ENCODE data around the gene RFNG. TPM values are rescaled to one million over a fixed set of nuclear protein-coding genes. Genes with fewer than 3 reads are reported as not detected.
A peak's percentile ranks its signal among the peaks of the same experiment; 100 is the strongest.

Gene RFNG
- total and polyA plus RNA-seq, 2 of the 13 experiments (the other 11 are each of a cell fraction or from before 2014, with no cell fraction given): 61.4 to 64.0 TPM

DNA sequence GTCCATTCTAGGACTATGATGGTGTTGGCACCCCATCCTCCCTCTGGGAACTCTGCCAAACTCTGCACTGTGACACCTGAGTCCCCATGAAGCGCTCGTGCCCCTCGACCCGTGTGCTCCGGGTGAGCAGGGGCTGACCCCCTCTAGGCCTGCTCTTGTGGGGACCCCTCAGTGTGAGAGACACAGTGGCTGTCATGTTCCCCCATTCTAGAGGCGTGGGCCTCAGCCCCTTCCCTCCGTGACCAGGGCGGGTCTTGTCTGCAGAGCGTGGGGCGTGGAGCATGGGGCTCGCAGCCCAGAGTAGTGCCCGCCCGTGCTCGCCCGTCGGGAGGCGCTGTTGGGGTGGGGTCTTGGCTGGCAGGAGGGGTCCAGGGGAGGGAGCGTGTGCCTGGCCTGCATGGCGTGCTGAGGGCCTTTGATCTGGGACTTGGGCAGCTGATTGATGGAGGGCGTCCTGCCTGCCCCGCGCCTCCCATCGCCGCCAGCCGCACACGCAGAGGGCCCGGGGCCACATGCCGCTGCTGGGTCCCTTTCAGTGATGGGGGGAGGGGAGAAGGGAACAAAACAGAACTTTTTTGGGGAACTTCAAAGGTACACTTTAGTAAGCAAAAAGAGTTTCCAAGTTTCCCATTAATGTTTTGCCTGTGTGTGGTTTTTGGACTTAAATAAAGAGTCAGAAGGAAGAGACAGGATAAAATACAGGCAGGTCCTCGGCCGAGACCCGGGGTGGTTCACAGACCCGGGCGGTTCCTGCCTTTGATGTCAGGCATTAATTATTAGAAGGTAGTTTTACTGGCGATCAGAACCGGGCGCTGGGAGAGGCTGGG is 51.4 kb downstream of the RFNG start (continued):
- peak; percentile 63; the same call in 1 of the 2 replicates for TF ChIP-seq LCORL (IDR thresholded peaks at IDR 0.05)
- peak; percentile 54 for TF ChIP-seq LCORL (CRISPR knock-in tag; IDR thresholded peaks at IDR 0.05)
- TF ChIP-seq ZNF12 (CRISPR knock-in tag; IDR thresholded peaks at IDR 0.05): no peak; the same call in 1 of the 2 replicates
- no peak for TF ChIP-seq ZNF816 (CRISPR knock-in tag; IDR thresholded peaks at IDR 0.05; ENCODE audit: borderline replicate concordance)
- TF ChIP-seq, protein P1, sequence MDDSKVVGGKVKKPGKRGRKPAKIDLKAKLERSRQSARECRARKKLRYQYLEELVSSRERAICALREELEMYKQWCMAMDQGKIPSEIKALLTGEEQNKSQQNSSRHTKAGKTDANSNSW (CRISPR knock-in tag; IDR thresholded peaks at IDR 0.05; ENCODE audit: borderline replicate concordance): no peak
- peak; percentile 44; the same call in 1 of the 2 replicates for TF ChIP-seq KDM3A (CRISPR knock-in tag; IDR thresholded peaks at IDR 0.05; ENCODE audit: low read depth)
- TF ChIP-seq PAWR (CRISPR knock-in tag; IDR thresholded peaks at IDR 0.05; ENCODE audit: borderline replicate concordance): no peak
- TF ChIP-seq PCBP1 (IDR thresholded peaks at IDR 0.05; ENCODE audit: borderline replicate concordance, low read depth, low read length): no peak
- no peak; the same call in 1 of the 2 replicates for TF ChIP-seq SIX1 (CRISPR knock-in tag; IDR thresholded peaks at IDR 0.05; ENCODE audit: borderline replicate concordance)
- no peak; the same call in 1 of the 2 replicates for TF ChIP-seq ZNF672 (CRISPR knock-in tag; IDR thresholded peaks at IDR 0.05)
- TF ChIP-seq ZNF556 (CRISPR knock-in tag; IDR thresholded peaks at IDR 0.05; ENCODE audit: borderline replicate concordance): peak; percentile 18; the same call in 1 of the 2 replicates
- TF ChIP-seq, protein P2, sequence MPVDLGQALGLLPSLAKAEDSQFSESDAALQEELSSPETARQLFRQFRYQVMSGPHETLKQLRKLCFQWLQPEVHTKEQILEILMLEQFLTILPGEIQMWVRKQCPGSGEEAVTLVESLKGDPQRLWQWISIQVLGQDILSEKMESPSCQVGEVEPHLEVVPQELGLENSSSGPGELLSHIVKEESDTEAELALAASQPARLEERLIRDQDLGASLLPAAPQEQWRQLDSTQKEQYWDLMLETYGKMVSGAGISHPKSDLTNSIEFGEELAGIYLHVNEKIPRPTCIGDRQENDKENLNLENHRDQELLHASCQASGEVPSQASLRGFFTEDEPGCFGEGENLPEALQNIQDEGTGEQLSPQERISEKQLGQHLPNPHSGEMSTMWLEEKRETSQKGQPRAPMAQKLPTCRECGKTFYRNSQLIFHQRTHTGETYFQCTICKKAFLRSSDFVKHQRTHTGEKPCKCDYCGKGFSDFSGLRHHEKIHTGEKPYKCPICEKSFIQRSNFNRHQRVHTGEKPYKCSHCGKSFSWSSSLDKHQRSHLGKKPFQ (CRISPR knock-in tag; IDR thresholded peaks at IDR 0.05; ENCODE audit: insufficient replicate concordance): no peak
- no peak for TF ChIP-seq ZNF282 (IDR thresholded peaks at IDR 0.05; ENCODE audit: partially characterized antibody)
- TF ChIP-seq HOXA7 (CRISPR knock-in tag; IDR thresholded peaks at IDR 0.05): no peak
- TF ChIP-seq, protein P3, sequence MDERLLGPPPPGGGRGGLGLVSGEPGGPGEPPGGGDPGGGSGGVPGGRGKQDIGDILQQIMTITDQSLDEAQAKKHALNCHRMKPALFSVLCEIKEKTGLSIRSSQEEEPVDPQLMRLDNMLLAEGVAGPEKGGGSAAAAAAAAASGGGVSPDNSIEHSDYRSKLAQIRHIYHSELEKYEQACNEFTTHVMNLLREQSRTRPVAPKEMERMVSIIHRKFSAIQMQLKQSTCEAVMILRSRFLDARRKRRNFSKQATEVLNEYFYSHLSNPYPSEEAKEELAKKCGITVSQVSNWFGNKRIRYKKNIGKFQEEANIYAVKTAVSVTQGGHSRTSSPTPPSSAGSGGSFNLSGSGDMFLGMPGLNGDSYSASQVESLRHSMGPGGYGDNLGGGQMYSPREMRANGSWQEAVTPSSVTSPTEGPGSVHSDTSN (CRISPR knock-in tag; IDR thresholded peaks at IDR 0.05): no peak; the same call in 1 of the 2 replicates
- TF ChIP-seq U2AF1 (optimal IDR thresholded peaks at IDR 0.05; ENCODE audit: low read depth, low read length): no peak
- no peak for TF ChIP-seq CCAR2 (optimal IDR thresholded peaks at IDR 0.05; ENCODE audit: low read depth, low read length)
- TF ChIP-seq SATB2 (CRISPR knock-in tag; IDR thresholded peaks at IDR 0.05): peak; percentile 96; the same call in 1 of the 2 replicates
- TF ChIP-seq ONECUT2 (CRISPR knock-in tag; IDR thresholded peaks at IDR 0.05): no peak; the same call in 1 of the 2 replicates
